A673 (cell line): ENCODE measurements around the gene UBE2G1. TPM values are rescaled to one million over a fixed set of nuclear protein-coding genes. Genes with fewer than 3 reads are reported as not detected.
A peak's percentile ranks its signal among the peaks of the same experiment; 100 is the strongest.

Experiments
- BruUV-seq: library from RNA; stranded (reverse); fragments of 400-500 nt; replicated peaks from 2 replicates; lab custom pipeline; 2021; lab: Mats Ljungman, UMichigan
- CTCF ChIA-PET: fragments of 300-600 bp; sonication (Branson Sonifier 250); formaldehyde crosslinking; loops from one replicate; lab custom pipeline; 2022; ENCODE audit warnings: antibody characterized with exemption; lab: Charles Lee
- POLR2A ChIA-PET: fragments of 300-600 bp; sonication (Branson Sonifier 250); formaldehyde crosslinking; loops from one replicate; lab custom pipeline; 2022; ENCODE audit warnings: antibody characterized with exemption; ENCODE audit not compliant: low non-redundant PET; lab: Charles Lee
- DNase-seq: peaks from one replicate; pipeline ENCODE4 v3.0.0-alpha.2; 2015; ENCODE audit warnings: low spot score
- H3K27ac ChIP-seq: fragments of 200-600 bp; sonication (generic); 2 replicates; pipeline ENCODE4 v1.5.1; 2016; ENCODE audit warnings: mixed run types, low read depth, mild to moderate bottlenecking, mixed read lengths, antibody characterized with exemption, low read length; ENCODE audit not compliant: poor library complexity, severe bottlenecking
- H3K27me3 ChIP-seq: fragments of 200-600 bp; sonication (generic); replicated peaks from 2 replicates; pipeline ENCODE4 v1.6.1; 2017; ENCODE audit warnings: mixed run types, low read depth, mild to moderate bottlenecking, mixed read lengths, antibody characterized with exemption, low read length; ENCODE audit not compliant: insufficient read depth, poor library complexity
- H3K36me3 ChIP-seq: fragments of 200-600 bp; sonication (generic); 2 replicates; pipeline ENCODE4 v1.6.1; 2016; ENCODE audit warnings: mixed run types, mild to moderate bottlenecking, mixed read lengths, antibody characterized with exemption, low read length; ENCODE audit not compliant: insufficient read depth, poor library complexity, severe bottlenecking
- H3K4me1 ChIP-seq: fragments of 200-600 bp; sonication (generic); 2 replicates; pipeline ENCODE4 v1.6.1; 2017; ENCODE audit warnings: mixed run types, mild to moderate bottlenecking, mixed read lengths, antibody characterized with exemption, low read length; ENCODE audit not compliant: insufficient read depth, poor library complexity, severe bottlenecking
- H3K4me3 ChIP-seq: fragments of 200-600 bp; sonication (generic); 2 replicates; pipeline ENCODE4 v1.5.1; 2016; ENCODE audit warnings: low read depth, mixed run types, mild to moderate bottlenecking, mixed read lengths, low read length; ENCODE audit not compliant: poor library complexity, severe bottlenecking
- H3K9me3 ChIP-seq: fragments of 200-600 bp; sonication (generic); 2 replicates; pipeline ENCODE4 v1.6.1; 2016; ENCODE audit warnings: mixed run types, low read depth, mild to moderate bottlenecking, mixed read lengths, antibody characterized with exemption, low read length; ENCODE audit not compliant: poor library complexity, severe bottlenecking
- CTCF ChIP-seq: fragments of 300-800, 200-600 bp; sonication (generic); conservative IDR thresholded peaks from 2 replicates; pipeline ENCODE4 v1.5.1; 2017; ENCODE audit warnings: low read depth, mild to moderate bottlenecking, antibody characterized with exemption, low read length, moderate library complexity, mixed read lengths
- EZH2 ChIP-seq: fragments of 200-600 bp; sonication (generic); IDR thresholded peaks from 2 replicates; pipeline ENCODE4 v1.6.1; 2017; ENCODE audit warnings: borderline replicate concordance, low read depth, mild to moderate bottlenecking, mixed read lengths, antibody characterized with exemption, low read length; ENCODE audit not compliant: poor library complexity, severe bottlenecking
- intact Hi-C: fragments of 100-400 bp; cut with micrococcal nuclease; formaldehyde crosslinking; loops from one replicate; pipeline ENCODE4 v1.10.0; 2022; ENCODE audit not compliant: unreplicated experiment
- total RNA-seq: library from RNA; stranded (reverse); gene quantifications from 2 replicates; pipeline ENCODE4 v1.2.3, GENCODE V29; 2021

The UBE2G1 gene
- total RNA-seq, 1 experiment from 2014 or later = 107 TPM

GRCh38 chr17:4309897-4310296 is 56.6 kb downstream of the UBE2G1 start:
- POLR2A ChIA-PET = no interaction called here
- CTCF ChIA-PET = no interaction called here
- intact Hi-C loops = loop anchor here (10.0 kb wide), 1 partner anchor 95 kb away; no protein-coding TSS in a partner anchor
- TF ChIP-seq EZH2 = no peak
- no peak for TF ChIP-seq CTCF
- Histone ChIP-seq H3K27me3 (no peaks in the 10 kb centered on the region), H3K4me1 (peaks cover 33% of the 10 kb centered on the region), H3K9me3 (no peaks in the 10 kb centered on the region), H3K27ac (peak overlapping the region; percentile 59), H3K4me3 (peak overlapping the region; percentile 13), H3K36me3 (no peaks in the 10 kb centered on the region)
- DNase-seq = peak; percentile 65
- BruUV-seq = no TSS peak

DNA sequence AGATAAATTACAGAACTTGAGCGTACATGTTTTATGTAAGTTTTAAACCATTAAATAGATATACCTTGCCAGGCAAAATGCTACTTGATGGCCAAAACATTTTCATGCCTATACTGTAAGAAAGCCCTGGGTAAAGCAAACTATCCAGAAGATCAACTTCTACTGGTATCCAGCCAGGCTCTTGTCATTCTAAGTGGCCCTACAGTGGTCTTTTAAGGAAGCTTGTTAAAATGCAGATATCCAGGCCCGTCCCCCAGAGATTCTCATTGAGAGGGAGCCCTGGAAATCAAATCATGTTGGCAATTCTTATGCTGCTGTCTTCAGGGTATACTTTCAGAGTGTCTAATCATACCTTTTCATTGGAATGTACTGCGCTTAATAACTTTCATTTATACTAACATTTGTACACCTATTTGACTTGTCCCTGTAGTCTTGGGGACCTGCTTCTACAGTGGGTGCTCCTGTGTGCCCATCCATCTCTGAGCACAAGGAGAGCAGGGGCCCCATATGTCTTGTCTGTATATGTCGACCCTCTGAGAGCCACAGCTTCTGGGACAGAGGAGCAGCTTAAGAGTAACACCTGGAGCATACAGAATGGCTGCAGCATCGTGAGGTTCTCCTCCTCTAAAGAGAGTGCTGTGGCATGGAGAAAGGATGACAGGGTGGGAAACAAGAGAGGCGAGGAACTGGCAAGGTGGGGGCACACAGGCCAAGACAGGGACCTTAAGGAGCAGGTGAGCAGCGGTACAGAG is 59.1 kb downstream of the UBE2G1 start:
- H3K27me3 ChIP-seq = no peaks in the 10 kb centered on the region
- peaks cover 23% of the 10 kb centered on the region for H3K4me1 ChIP-seq
- intact Hi-C loops = loop anchor here (10.0 kb wide), 1 partner anchor 93 kb away; no protein-coding TSS in a partner anchor
- no peak overlapping the region for H3K4me3 ChIP-seq
- no peak overlapping the region for H3K27ac ChIP-seq
- ChIA-PET POLR2A (no interaction called here), CTCF (no interaction called here)
- no TSS peak for BruUV-seq
- no peak for DNase-seq
- H3K36me3 ChIP-seq = peaks cover 8% of the 10 kb centered on the region
- H3K9me3 ChIP-seq = no peaks in the 10 kb centered on the region
- TF ChIP-seq EZH2 (no peak), CTCF (no peak)

- no peak for TF ChIP-seq EZH2
- CTCF ChIA-PET = interaction anchor here (0.7 kb wide), 3 partner anchors 75 to 203 kb away, joined by 3 to 7 read pairs (median 5); no protein-coding TSS in a partner anchor
- no peak overlapping the region for H3K4me3 ChIP-seq
- H3K27me3 ChIP-seq = no peaks in the 10 kb centered on the region
- intact Hi-C loops = loop anchor here (10.0 kb wide), 1 partner anchor 90 kb away; no protein-coding TSS in a partner anchor
- H3K4me1 ChIP-seq = peaks cover 12% of the 10 kb centered on the region
- POLR2A ChIA-PET = no interaction called here
- H3K36me3 ChIP-seq = peaks cover 15% of the 10 kb centered on the region
- DNase-seq = no peak
- no TSS peak for BruUV-seq
- H3K27ac ChIP-seq = no peak overlapping the region
- no peaks in the 10 kb centered on the region for H3K9me3 ChIP-seq
These were observed 61.3 kb downstream of the UBE2G1 start for GRCh38 chr17:4305224-4305623.
